CD4-positive, CD25-positive, alpha-beta regulatory T cell (primary cell): Measurements from ENCODE around the gene NRBP1. TPM values are rescaled to one million over a fixed set of nuclear protein-coding genes. Genes with fewer than 3 reads are reported as not detected.

Source experiments
- ATAC-seq, 2 donors: fragments of 150-1000 bp; cut with Tn5 transposase; one replicate each; pipeline ENCODE4 v1.10.0; 2021; ENCODE audit warnings: low read depth in 2 of 2, moderate number of reproducible peaks in 2 of 2, moderate library complexity in 1 of 2
- DNase-seq, 3 donors: peaks; one replicate each; pipeline versions ENCODE4 v3.0.0 to v3.0.0-alpha.2; 2012 to 2022; ENCODE audit warnings: mixed read lengths in 1 of 3
- H3K27ac ChIP-seq: one replicate; pipeline ENCODE4 v1.7.0; 2013; ENCODE audit warnings: mild to moderate bottlenecking, low read length; ENCODE audit not compliant: insufficient read depth, poor library complexity, severe bottlenecking
- H3K27me3 ChIP-seq: one replicate; pipeline ENCODE4 v1.7.0; 2013; ENCODE audit warnings: low read length; ENCODE audit not compliant: control insufficient read depth, insufficient read depth
- H3K36me3 ChIP-seq: one replicate; pipeline ENCODE4 v1.7.0; 2013; ENCODE audit warnings: mild to moderate bottlenecking, low read length, moderate library complexity; ENCODE audit not compliant: control insufficient read depth, insufficient read depth
- H3K4me1 ChIP-seq: 2 replicates; pipeline ENCODE4 v1.7.0; 2013; ENCODE audit warnings: mild to moderate bottlenecking, low read length; ENCODE audit not compliant: insufficient read depth, control insufficient read depth, poor library complexity, severe bottlenecking
- H3K4me3 ChIP-seq: one replicate; pipeline ENCODE4 v1.7.0; 2013; ENCODE audit warnings: low read depth, mild to moderate bottlenecking, low read length, moderate library complexity
- H3K9me3 ChIP-seq, 2 experiments: 1 replicate in 1 of 2; 2 replicates in 1 of 2; pipeline ENCODE4 v1.7.0; 2013; ENCODE audit warnings: low read length in 2 of 2, mild to moderate bottlenecking in 1 of 2, moderate library complexity in 1 of 2; ENCODE audit not compliant: control insufficient read depth in 2 of 2
- H3K27ac Mint-ChIP-seq, 3 donors: one replicate each; pipeline ENCODE4 v1.8.0; 2020 to 2022; ENCODE audit warnings: mild to moderate bottlenecking in 3 of 3, mixed read lengths in 3 of 3, moderate library complexity in 2 of 3
- H3K27me3 Mint-ChIP-seq: one replicate; pipeline ENCODE4 v1.8.0; 2022; ENCODE audit warnings: mild to moderate bottlenecking, mixed read lengths
- H3K36me3 Mint-ChIP-seq: one replicate; pipeline ENCODE4 v1.8.0; 2020; ENCODE audit warnings: mixed read lengths
- H3K4me1 Mint-ChIP-seq, 4 donors: one replicate each; pipeline ENCODE4 v1.8.0; 2020 to 2022; ENCODE audit warnings: mixed read lengths in 4 of 4, mild to moderate bottlenecking in 1 of 4
- H3K4me3 Mint-ChIP-seq, 4 donors: one replicate each; pipeline ENCODE4 v1.8.0; 2020 to 2022; ENCODE audit warnings: mild to moderate bottlenecking in 4 of 4, mixed read lengths in 4 of 4, moderate library complexity in 3 of 4
- H3K9me3 Mint-ChIP-seq, 7 donors: one replicate each; pipeline ENCODE4 v1.8.0; 2020 to 2022; ENCODE audit warnings: mixed read lengths in 7 of 7, mild to moderate bottlenecking in 3 of 7, moderate library complexity in 2 of 7
- polyA plus RNA-seq, 4 donors: library from polyadenylated mRNA; unstranded; fragments of 300-500 nt; fragmentation: Illumina TruSeq; gene quantifications; one replicate each; pipeline ENCODE4 v1.2.3, GENCODE V29; 2021
- total RNA-seq: library from RNA; stranded (reverse); gene quantifications from one replicate; pipeline ENCODE4 v1.2.3, GENCODE V29; 2022

The NRBP1 gene
- total and polyA plus RNA-seq, 5 donors from 2014 or later, result 87.1 to 182 (median 114) TPM

DNA sequence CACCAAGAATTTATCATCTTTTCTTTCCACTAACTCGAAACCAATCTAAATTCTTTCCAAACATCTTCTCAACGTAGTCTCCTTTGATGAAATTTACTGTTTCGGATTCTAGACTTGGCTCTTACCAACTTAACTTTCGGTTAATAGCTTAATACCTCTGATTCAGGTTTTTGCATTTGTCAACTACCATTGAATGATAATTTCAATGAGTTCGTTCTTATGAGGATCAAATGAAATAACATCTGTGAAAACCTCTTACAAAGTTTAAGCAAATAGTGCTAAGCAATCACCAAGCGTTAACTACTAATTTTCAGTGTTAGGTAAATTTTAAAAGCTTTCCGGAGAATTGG is 593 bp upstream of the NRBP1 start:
- peaks cover 0 to 3% (median 0%) of the 10 kb centered on the region in 7 donors for H3K9me3 Mint-ChIP-seq
- peaks cover 3% of the 10 kb centered on the region for H3K36me3 Mint-ChIP-seq
- ATAC-seq (no peak), DNase-seq (no peak)
- H3K4me3 ChIP-seq, result peak overlapping the region; percentile 87
- H3K36me3 ChIP-seq, result no peaks in the 10 kb centered on the region
- H3K9me3 ChIP-seq, result no peaks in the 10 kb centered on the region
- H3K4me1 ChIP-seq, result peaks cover 39% of the 10 kb centered on the region
- H3K4me3 Mint-ChIP-seq, result peak overlapping the region; percentile 98 to 99 (median 98)
- peaks cover 21 to 42% (median 30%) of the 10 kb centered on the region in 4 donors for H3K4me1 Mint-ChIP-seq
- H3K27ac Mint-ChIP-seq, result peak overlapping the region; percentile 89 to 99 (median 94)
- no peaks in the 10 kb centered on the region for H3K27me3 ChIP-seq
- H3K27ac ChIP-seq, result peak overlapping the region; percentile 86
- peaks cover 7% of the 10 kb centered on the region for H3K27me3 Mint-ChIP-seq

DNA sequence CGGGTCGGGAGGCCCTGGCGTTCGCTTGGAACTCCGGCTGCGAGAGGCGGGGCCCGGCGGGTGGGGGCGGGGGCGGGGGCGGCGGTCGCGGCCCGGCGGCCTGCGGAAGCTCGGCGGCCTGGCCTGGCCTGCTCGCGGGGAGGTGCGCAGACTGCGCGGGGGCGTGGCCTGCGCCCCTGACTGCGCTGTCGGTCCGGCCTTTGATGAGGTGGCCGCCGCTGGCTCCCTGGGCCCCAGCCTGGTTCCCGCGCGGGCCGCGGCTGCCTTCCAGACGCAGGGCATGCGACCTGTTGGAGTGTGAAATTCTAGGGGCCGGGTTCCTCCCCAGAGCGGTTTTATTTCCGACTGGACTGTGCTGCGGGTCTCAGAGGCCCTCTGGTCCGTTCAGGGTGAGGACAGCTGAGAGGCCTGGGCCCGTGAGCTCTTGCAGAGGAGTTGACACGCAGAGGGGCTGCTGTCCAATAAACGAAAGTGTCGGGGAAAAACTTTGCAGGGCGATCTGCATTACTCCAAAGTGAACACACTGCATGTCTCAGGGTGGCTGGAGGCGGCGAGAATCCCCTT is 629 bp downstream of the NRBP1 start:
- no peaks in the 10 kb centered on the region for H3K9me3 ChIP-seq
- peaks cover 39% of the 10 kb centered on the region for H3K4me1 ChIP-seq
- peaks cover 0 to 3% (median 0%) of the 10 kb centered on the region in 7 donors for H3K9me3 Mint-ChIP-seq
- ATAC-seq (peak; percentile 66), DNase-seq (peak in 2 of 3 donors; percentile 72 to 83)
- peak overlapping the region; percentile 86 for H3K27ac ChIP-seq
- H3K4me3 ChIP-seq, result peak overlapping the region; percentile 91
- H3K36me3 ChIP-seq, result peaks cover 10% of the 10 kb centered on the region
- peaks cover 25 to 53% (median 36%) of the 10 kb centered on the region in 4 donors for H3K4me1 Mint-ChIP-seq
- H3K4me3 Mint-ChIP-seq, result peak overlapping the region; percentile 95 to 98 (median 96)
- H3K27ac Mint-ChIP-seq, result peak overlapping the region; percentile 88 to 95 (median 94)
- peaks cover 7% of the 10 kb centered on the region for H3K27me3 Mint-ChIP-seq
- no peaks in the 10 kb centered on the region for H3K27me3 ChIP-seq
- H3K36me3 Mint-ChIP-seq, result peaks cover 14% of the 10 kb centered on the region

DNA sequence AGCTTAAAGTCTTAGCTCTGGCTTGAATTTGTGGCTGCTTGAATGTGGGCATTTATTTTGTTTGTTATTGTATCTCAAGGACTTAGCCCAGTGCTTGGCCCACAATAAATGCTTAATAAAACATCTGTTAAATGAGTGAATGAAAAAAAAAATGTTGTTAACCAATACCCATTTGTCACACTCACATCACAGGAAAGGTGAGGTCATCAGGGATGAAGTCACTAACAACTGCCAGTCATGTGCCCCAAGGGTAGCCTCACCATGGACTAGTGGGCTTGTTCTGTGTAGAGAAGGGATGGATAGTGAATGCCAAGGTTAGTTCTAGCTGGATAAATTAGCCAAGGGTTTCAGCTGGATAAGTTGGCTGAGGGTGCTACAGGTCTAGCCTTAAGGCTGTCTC is 3.0 kb downstream of the NRBP1 start:
- peaks cover 0 to 3% (median 0%) of the 10 kb centered on the region in 7 donors for H3K9me3 Mint-ChIP-seq
- peaks cover 39% of the 10 kb centered on the region for H3K4me1 ChIP-seq
- H3K36me3 ChIP-seq, result peaks cover 34% of the 10 kb centered on the region
- peak overlapping the region; percentile 14 to 95 (median 86) for H3K27ac Mint-ChIP-seq
- H3K4me3 ChIP-seq, result peak overlapping the region; percentile 39
- H3K4me1 Mint-ChIP-seq, result peaks cover 28 to 54% (median 40%) of the 10 kb centered on the region in 4 donors
- H3K9me3 ChIP-seq, result no peaks in the 10 kb centered on the region
- H3K4me3 Mint-ChIP-seq, result peak overlapping the region; percentile 64 to 83 (median 72)
- peaks cover 7% of the 10 kb centered on the region for H3K27me3 Mint-ChIP-seq
- peak in 2 of 3 donors; percentile 13 to 32 for DNase-seq
- no peaks in the 10 kb centered on the region for H3K27me3 ChIP-seq
- H3K36me3 Mint-ChIP-seq, result peaks cover 37% of the 10 kb centered on the region
- peak overlapping the region; percentile 33 for H3K27ac ChIP-seq
- ATAC-seq, result no peak

DNA sequence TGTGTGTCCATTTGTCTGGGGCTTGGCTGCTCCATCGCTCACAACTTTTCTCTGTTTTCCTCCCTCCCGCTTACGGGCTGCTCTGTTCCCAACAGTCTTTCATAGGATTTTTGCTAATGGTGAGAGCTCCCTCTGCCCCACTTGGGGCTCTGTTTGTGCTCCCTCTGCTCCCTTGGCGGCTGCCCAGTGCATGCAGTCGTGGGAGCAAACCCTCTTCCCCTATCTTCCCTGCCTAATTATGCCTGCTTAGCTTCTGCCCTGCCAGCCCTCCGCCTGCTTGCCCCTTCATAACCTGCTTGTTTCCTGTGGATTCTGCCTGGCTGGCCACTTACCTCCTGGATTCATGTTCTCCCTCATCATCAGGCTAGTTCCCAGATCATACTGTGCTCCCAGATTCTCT is 7.2 kb downstream of the NRBP1 start:
- peaks cover 72% of the 10 kb centered on the region for H3K36me3 ChIP-seq
- peak overlapping the region in 1 of 4 donors; percentile 31 for H3K4me3 Mint-ChIP-seq
- H3K9me3 Mint-ChIP-seq, result no peaks in the 10 kb centered on the region
- no peak for ATAC-seq
- no peaks in the 10 kb centered on the region for H3K27me3 ChIP-seq
- no peak for DNase-seq
- H3K27ac Mint-ChIP-seq, result peak overlapping the region in 2 of 3 donors; percentile 49 to 83
- H3K36me3 Mint-ChIP-seq, result peaks cover 66% of the 10 kb centered on the region
- no peak overlapping the region for H3K4me3 ChIP-seq
- H3K9me3 ChIP-seq, result no peaks in the 10 kb centered on the region
- peaks cover 9 to 30% (median 18%) of the 10 kb centered on the region in 4 donors for H3K4me1 Mint-ChIP-seq
- peaks cover 17% of the 10 kb centered on the region for H3K4me1 ChIP-seq
- H3K27me3 Mint-ChIP-seq, result no peaks in the 10 kb centered on the region
- no peak overlapping the region for H3K27ac ChIP-seq

DNA sequence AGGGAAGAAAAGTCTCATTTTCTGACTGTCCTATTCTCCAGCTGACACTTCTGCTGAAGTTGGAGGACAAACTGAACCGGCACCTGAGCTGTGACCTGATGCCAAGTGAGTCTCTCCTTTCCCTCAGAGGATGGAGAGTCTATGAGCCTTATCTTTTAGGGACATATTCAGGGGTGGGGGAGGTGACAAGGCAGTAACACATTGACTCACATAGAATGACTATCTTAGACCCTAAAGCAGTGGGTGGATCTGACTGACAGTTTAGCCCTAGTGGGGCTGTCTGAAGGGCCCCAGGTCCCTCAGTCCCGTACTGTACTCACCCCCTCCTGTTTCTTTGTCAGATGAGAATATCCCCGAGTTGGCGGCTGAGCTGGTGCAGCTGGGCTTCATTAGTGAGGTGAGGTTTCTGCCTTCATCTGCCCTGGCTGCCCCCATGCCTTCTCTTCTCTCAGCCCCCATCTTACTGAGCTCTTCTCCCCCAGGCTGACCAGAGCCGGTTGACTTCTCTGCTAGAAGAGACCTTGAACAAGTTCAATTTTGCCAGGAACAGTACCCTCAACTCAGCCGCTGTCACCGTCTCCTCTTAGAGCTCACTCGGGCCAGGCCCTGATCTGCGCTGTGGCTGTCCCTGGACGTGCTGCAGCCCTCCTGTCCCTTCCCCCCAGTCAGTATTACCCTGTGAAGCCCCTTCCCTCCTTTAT is 12.9 kb downstream of the NRBP1 start:
- Histone ChIP-seq H3K27me3 (no peaks in the 10 kb centered on the region), H3K27ac (no peak overlapping the region), H3K36me3 (peaks cover 61% of the 10 kb centered on the region), H3K9me3 (no peaks in the 10 kb centered on the region), H3K4me3 (no peak overlapping the region), H3K4me1 (no peaks in the 10 kb centered on the region)
- ATAC-seq (no peak), DNase-seq (no peak)
- Mint-ChIP-seq H3K36me3 (peaks cover 54% of the 10 kb centered on the region), H3K4me1 (peaks cover 0 to 6% (median 2%) of the 10 kb centered on the region in 4 donors), H3K27me3 (no peaks in the 10 kb centered on the region), H3K4me3 (no peak overlapping the region), H3K9me3 (no peaks in the 10 kb centered on the region), H3K27ac (no peak overlapping the region)

DNA sequence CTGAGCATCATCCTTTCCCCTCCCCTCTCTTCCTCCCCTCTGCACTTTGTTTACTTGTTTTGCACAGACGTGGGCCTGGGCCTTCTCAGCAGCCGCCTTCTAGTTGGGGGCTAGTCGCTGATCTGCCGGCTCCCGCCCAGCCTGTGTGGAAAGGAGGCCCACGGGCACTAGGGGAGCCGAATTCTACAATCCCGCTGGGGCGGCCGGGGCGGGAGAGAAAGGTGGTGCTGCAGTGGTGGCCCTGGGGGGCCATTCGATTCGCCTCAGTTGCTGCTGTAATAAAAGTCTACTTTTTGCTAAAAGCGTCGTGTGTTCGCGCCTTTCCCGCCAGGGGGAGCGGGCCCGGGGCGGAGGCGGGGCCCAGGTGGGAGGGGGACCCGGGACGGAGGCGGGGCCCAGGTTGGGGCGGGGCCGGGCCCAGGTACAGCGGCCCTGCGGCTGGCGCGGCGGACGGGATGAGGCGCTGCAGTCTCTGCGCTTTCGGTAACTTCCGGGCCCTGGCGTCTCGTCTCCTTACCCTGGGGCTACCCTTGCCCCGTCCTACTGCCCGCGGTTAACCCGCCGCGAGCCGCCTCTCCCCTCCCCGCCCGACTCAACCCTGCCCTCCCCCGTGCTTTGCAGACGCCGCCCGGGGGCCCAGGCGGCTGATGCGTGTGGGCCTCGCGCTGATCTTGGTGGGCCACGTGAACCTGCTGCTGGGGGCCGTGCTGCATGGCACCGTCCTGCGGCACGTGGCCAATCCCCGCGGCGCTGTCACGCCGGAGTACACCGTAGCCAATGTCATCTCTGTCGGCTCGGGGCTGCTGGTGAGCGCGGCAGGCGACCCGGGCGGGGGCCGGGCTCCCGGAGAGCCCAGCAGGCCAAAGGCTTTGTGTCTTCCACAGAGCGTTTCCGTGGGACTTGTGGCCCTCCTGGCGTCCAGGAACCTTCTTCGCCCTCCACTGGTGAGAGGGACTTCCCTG is 13.8 kb downstream of the NRBP1 start, which contains the start of gene KRTCAP3:
Gene KRTCAP3, plus strand, starts transcription at position 424 of the 962 bp plus-strand sequence. Its CDS starts 32 bp downstream, at position 456.
- DNase-seq, result peak; percentile 48 to 53 (median 50)
- H3K27ac Mint-ChIP-seq, result peak within 1 kb of the TSS; percentile 68 to 73 (median 71)
- peaks cover 52% of the 10 kb centered on the region for H3K36me3 ChIP-seq
- peaks cover 0 to 6% (median 2%) of the 10 kb centered on the region in 4 donors for H3K4me1 Mint-ChIP-seq
- H3K27ac ChIP-seq, result no peak within 1 kb of the TSS
- H3K9me3 ChIP-seq, result no peaks in the 10 kb centered on the region
- no peak within 1 kb of the TSS for H3K4me3 ChIP-seq
- H3K36me3 Mint-ChIP-seq, result peaks cover 47% of the 10 kb centered on the region
- no peaks in the 10 kb centered on the region for H3K4me1 ChIP-seq
- H3K4me3 Mint-ChIP-seq, result peak within 1 kb of the TSS in 2 of 4 donors; percentile 31 to 79
- no peaks in the 10 kb centered on the region for H3K27me3 ChIP-seq
- no peaks in the 10 kb centered on the region for H3K9me3 Mint-ChIP-seq
- no peaks in the 10 kb centered on the region for H3K27me3 Mint-ChIP-seq
- peak; percentile 70 to 86 for ATAC-seq

DNA sequence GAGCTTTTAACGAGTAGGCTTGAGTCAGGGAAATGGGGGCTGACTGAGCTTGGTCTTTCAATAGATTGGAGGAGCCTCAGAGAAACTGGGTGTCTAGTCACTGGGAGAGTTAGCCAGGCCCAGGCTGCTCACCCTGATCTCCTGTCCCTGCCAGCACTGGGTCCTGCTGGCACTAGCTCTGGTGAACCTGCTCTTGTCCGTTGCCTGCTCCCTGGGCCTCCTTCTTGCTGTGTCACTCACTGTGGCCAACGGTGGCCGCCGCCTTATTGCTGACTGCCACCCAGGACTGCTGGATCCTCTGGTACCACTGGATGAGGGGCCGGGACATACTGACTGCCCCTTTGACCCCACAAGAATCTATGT is 14.5 kb downstream of the NRBP1 start:
- DNase-seq, result no peak

More for the DNA sequence above, 14.5 kb downstream of the NRBP1 start:
- H3K27ac Mint-ChIP-seq, result no peak overlapping the region
- Histone ChIP-seq H3K4me1 (no peaks in the 10 kb centered on the region), H3K27me3 (no peaks in the 10 kb centered on the region), H3K9me3 (no peaks in the 10 kb centered on the region), H3K27ac (no peak overlapping the region), H3K36me3 (peaks cover 49% of the 10 kb centered on the region), H3K4me3 (no peak overlapping the region)
- H3K9me3 Mint-ChIP-seq, result no peaks in the 10 kb centered on the region
- ATAC-seq, result no peak
- no peak overlapping the region for H3K4me3 Mint-ChIP-seq
- H3K36me3 Mint-ChIP-seq, result peaks cover 51% of the 10 kb centered on the region
- H3K4me1 Mint-ChIP-seq, result peaks cover 0 to 6% (median 2%) of the 10 kb centered on the region in 4 donors
- H3K27me3 Mint-ChIP-seq, result no peaks in the 10 kb centered on the region
